ENCODE results near the gene RBMS3.
"Not testable (repeated sequence)": the region's sequence is repeated elsewhere in the genome, so short reads cannot be mapped to it uniquely, and the experiment has no call there.

The RBMS3 gene

GRCh38 chr3:29313981-29314726, 33.3 kb downstream of the RBMS3 start:
- FAIRE-seq = no peak

DNA sequence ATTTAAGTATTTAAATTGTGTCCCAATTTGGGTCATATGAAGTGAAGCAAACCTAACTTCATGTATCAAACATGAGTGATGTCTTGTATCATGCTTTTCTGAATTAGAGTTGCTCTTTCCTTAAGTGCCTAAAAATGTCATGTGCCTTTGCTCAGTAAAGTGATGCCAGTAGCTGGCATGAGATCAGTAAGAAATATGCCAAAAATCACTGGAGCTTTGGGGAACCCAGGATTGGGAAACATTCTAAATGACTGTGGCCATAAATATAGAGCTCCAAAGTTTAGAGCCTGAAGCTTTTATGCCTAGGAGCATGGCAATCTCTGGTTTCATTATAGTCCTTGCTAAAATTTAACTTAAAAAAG, 33.8 kb downstream of the RBMS3 start:
- no peak for FAIRE-seq

GRCh38 chr3:29317659-29318173, 36.8 kb downstream of the RBMS3 start:
- FAIRE-seq = no peak

DNA sequence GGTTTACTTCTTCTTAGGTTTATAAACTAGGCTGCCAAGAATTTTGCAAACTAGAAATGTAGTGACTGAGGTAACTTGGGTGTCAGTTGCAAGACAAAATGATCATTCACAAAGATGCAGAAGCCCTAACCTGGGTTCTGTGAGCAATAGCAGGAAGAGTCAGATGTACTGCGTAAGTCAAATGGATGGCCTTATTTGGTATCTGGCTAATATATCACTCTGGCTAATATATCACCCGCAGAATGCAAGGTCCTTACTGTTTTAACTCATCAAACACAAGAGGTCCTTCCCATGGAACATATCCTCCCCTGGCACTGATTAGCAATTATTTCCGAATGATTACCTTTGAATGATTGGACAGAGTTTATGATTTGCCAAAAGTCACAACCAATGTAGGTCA, 37.4 kb downstream of the RBMS3 start:
- no peak for FAIRE-seq

DNA sequence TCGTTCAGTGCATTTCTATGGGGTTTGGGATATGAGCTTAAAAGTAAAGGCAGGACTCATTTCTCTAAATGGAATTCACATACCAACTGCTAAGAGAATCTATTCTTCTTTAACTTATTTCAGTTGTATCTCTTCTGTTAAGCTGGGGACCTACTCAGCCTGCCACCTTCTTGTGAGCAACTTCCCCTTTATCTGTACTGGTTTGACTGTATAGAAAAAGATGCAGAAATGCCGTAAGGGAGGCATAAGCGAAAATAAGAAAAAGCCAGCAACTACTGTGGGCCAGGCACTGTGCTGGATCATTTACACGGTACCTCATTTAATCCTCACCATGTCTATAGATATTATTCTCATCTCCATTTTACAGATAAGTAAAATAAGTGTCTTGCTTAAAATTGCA, 38.4 kb downstream of the RBMS3 start:
- FAIRE-seq = no peak

GRCh38 chr3:29319798-29320197, 38.9 kb downstream of the RBMS3 start:
- no peak for FAIRE-seq

- FAIRE-seq = no peak
Measured at GRCh38 chr3:29322586-29322985, 41.7 kb downstream of the RBMS3 start.

GRCh38 chr3:29324180-29324651, 43.3 kb downstream of the RBMS3 start:
- no peak for FAIRE-seq

DNA sequence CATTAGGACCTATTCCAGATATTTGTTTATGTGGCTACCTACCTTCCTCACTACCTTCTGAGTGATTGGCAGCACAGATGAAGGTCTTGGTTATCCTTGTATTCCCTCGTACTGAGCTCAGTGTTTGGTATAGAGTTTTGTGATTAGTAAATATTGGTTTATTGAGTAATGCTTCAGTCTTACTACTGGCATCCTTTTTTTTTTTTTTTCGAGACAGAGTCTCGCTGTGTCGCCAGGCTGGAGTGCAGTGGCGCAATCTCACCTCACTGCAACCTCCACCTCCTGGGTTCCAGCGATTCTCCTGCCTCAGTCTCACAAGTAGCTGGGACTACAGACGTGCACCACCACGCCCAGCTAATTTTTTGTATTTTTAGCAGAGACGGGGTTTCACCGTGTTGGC, 45.7 kb downstream of the RBMS3 start:
- not testable (repeated sequence) for FAIRE-seq

- no peak for FAIRE-seq
Measured at GRCh38 chr3:29329986-29330890, 49.4 kb downstream of the RBMS3 start.

DNA sequence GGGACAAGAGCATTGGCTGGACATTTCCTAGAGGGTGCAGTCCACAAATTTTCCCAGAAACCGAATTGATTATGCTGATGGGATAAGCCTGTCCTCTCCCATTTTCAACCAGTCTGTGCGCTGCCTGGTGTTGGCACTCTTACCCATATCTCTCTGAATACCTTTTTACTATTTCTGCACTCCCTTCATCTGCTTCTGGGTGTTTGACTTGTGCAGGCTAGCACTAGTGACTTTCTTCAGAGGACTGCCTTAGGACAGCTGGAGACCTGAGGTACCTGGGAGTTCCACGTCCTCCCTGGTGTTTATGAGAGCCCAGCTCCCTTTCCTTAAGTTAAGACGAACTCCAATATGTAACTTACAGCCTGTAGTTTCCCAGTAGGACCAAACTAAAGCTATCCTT, 50.2 kb downstream of the RBMS3 start:
- FAIRE-seq = no peak

DNA sequence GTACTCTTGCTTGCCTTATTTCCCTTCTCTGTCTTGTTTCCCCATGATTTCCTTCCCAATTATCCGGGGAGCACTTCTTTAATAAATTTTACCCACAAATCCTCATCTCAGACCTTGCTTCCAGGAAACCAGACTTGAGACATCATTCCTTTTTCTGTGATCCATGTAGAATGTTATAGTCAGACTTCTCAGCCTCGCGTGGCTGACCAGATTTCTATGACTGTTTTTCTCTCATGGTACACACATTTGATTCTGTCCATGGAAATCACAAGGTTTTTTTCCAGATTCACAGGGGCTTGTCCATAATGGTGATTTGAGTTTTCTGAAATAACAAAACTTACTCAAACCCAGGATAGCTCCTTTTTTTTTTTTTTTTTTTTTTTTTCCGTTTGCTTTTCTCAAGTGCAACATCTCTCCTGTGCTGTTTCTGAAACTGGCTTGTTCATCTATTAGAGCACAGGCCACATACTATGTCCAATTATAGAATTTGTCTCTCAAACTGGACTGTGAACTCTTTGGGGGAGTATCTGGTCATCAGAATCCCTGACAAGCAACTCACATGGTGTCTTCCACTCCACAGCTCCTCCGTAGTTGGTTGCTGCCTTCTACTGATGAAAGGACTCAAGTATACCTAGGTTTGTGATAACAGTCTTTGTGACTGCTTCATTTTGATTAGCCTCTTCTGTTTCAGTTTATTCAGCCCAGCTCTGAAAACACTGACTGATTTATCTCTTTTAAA, 50.8 kb downstream of the RBMS3 start:
- no peak for FAIRE-seq

DNA sequence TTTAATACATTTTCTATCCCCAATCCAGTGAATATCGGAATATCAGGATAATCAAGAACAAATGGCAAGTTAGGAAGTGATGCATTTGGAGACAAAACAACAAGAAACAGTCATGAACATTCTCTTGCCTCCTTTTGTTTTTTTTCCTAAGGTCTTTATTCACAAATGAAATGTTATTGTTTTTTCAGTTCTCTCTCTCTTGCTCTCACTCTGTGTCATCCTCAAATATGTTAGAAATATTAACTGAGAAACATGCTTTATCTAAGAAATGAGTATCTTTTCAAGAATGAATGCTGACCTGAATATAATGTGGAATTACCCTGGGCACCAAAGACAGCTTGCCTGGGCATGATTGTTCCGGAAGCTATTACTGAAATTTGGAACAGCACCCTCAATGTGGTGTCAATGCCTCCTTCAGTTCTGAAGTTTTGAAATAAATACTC, 51.3 kb downstream of the RBMS3 start:
- no peak for FAIRE-seq

- FAIRE-seq = no peak
Measured at GRCh38 chr3:29333576-29333975, 52.7 kb downstream of the RBMS3 start.

DNA sequence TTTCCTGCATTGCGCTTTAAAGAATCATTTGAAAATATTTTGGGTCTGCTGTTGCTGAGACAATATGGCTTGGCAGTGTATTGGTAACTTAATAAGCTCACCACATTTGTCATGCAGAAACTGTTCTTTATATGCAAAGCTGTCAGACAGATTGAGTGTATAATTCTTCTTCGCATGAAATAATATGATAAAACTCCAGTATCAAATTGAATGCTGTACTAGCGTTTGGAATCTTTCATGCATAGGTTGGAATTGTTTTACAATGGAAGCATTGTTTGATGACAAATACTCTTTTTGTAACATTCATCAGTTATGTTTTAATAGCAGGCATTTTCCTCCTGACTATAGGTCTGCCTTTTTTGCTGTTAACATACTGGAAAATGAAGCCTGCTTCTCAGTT, 53.8 kb downstream of the RBMS3 start:
- FAIRE-seq = no peak

- FAIRE-seq = no peak
Measured at GRCh38 chr3:29335438-29335837, 54.6 kb downstream of the RBMS3 start.

DNA sequence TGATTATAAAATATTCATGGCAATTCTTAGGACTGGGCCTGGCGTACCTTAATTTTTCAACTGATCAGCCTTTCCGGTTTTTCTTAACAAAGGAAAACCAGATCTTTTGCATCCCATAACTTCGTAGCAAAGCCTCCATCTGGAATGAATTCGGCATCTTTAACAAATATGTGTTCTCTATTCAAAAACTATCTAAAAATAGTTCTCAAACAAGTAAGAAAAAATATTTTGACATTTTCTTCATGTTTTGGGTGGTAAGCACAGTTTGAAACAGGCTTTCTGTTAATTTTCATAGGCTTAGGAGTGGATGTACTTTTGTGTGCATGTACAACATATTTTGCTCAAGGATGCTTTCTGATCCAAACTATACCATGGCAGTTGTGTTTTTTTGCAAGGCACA, 55.1 kb downstream of the RBMS3 start:
- FAIRE-seq = no peak

DNA sequence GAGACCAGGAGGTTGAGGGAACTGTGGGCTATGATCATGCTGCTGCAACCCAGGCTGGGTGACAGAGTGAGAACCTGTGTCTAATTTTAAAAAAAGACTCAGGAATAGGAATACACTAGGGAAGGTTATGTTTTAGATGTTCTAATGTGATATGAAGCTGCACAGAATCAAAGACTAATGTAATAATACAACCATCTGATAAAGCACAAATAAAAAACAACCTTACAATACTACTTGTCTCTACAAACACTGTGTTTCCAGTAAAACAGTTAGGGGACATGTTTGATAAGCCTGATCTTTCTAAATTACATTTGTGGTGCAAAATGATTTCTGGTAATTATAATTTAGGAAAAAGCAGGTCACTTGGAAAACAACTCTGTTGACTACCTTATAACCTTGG, 56.7 kb downstream of the RBMS3 start:
- no peak for FAIRE-seq

GRCh38 chr3:29338377-29338776, 57.5 kb downstream of the RBMS3 start:
- FAIRE-seq = no peak

DNA sequence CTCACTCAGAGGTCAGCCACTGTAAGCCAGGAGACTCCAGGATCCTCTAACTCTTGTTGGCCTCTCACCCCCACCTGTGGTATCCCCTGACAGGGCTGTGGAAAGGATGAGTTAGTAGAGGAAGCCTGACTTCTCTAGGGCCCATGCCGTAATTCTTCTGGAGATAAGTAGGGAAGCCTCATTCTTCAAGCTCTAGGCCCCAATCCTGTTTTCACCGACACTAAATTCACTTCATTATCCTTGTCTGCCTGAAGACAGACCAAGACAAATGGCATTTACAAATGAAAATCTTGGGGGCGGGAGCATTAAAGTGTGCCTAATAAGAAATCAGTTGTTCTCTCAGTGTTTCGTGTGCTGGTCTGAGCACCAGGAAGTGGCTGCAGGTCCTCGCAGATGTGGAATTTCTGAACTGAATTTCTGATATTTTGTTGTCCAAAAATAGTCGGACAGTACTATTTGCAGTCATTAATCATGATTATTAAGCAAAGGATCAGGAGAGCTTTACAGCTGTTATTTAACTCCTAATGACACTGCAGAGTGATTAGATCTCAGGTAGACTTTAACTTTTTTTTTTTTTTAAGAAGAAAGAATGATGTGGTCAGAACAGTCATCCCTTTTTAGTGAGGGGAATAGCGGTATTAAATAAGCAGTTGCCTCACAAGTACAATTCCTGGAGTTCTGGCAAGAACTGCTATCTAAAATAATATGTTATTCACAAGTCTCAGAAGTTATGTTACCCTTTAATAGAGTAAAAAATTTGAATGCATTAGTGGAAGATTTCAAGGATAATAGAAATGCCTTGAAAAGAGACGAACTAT, 58.4 kb downstream of the RBMS3 start:
- FAIRE-seq = no peak

GRCh38 chr3:29344154-29344553, 63.3 kb downstream of the RBMS3 start:
- no peak for FAIRE-seq

- no peak for FAIRE-seq
Measured at GRCh38 chr3:29344935-29345334, 64.1 kb downstream of the RBMS3 start.
